CD4-positive, alpha-beta T cell treated with Interleukin-6 for 4 hours (primary cell): Measurements from ENCODE around the gene STOML2.

Experiments used
- DNase-seq: peaks from one replicate; pipeline ENCODE4 v3.0.0-alpha.2; 2020; ENCODE audit warnings: mixed read lengths

STOML2 gene

DNA sequence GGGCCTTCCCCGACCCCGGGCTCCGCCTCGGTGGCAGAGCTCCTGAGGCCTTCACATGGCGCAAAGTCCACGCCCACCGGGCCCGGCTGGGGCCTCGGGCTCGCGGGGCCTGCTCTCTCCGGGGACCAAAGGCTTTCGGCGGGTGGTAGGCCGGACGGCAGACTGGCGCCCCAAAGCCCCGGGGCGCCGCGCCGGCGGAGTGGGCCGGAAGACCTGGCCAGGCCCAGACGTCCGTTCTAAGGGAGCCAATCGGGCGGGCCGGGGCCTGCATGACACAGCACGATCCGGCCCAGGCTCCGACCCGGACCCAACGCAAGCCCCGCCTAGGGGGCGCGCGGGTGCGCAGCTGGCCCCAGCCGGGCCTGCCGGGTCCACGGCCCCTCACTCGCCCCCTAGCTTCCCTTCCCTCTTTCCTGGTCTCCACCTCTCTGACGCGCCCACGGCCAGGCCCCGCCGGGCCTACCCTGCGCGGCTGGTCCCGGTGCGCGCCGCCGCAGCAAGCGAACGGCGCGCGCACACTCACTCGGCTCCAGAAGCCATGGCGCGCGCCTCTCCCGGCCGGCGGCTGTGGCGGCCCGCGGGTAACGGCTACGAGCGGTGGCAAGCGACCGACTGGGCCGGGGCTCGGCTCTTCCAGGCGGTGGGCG, 31.0 kb downstream of the STOML2 start:
- peak; percentile 76 for DNase-seq

DNA sequence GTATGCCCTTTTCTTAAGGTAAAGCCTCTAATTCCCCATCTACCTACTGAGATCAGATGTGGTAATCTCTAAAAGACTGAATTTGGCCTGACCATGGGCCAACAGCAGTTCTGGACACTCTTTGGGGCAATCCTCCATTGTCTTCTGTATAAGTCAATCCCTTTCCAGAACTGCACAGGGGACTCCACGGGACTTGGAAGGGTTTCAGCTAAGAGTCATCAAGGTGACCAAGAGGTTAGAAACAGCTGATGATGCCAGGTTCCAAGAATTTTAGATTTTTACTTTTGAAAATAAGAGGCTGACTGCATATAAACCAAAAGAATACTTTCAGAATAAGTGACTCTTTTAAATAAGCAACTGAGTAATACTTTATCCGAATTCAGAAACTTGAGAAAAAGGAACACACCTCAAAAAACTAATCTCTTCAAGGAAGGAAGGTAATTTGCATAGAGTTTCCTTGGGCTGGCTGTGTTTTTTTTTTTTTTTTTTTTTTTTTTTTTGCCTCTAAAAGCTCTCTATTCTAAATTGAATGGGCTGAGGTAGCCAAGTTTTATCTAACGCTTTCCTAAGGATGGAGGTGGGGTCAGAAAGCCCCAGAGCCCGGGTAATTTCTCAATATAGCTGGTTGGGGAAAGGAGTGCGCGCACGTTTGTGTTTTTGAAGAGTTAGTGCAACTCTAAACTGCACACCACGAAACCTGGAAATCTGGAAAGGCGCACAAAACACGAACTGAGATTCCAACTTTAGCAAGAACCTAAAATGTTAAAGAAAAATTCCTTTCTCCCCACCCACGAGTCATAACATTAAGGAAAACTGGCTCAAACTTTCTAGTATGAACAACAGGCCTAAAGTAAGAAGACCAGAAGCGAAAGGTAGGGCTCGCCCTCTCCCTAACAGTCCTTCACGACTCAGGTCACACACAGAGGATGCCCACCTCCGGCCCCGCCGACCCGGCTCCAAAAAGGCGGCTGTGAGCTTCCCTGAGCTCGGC, 31.8 kb downstream of the STOML2 start:
- DNase-seq, result no peak

DNA sequence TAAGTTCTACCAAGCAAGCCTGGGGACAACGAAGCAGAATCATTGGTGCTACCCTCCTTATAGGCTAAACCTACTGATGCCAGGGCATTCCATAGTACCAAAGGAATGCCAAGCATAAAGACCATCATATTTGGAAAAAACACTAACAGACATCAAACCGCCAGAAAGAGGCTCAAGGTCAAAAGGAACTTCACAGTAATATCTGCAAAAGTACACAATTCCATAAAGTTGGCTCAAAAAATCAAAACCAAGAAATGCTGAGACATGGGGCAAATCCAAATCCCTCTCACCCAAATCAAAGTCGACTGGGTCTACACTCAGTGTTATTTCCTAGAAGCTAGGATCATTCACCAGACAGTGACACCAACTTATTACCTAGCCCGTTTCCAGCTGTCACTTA, 33.9 kb downstream of the STOML2 start:
- no peak for DNase-seq

DNA sequence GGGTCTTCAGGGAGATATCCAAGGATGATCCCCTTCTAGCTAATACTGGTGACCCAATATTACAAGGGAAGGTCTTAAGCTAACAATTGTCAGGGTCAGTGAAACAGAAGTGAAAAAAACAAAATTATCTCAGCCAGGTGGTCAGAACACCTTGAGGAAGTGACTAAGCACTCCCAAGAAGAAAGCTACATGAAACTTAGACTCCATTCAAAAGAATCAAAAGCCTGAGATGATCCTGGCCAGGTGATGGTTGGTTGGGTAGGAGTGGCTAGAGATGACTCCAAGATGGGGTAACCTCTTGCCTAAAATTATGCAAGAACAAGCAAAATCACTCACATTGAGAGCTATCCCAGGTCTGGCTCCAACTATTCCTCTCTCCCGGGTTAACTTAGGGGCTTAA, 35.9 kb downstream of the STOML2 start:
- DNase-seq, result no peak

DNA sequence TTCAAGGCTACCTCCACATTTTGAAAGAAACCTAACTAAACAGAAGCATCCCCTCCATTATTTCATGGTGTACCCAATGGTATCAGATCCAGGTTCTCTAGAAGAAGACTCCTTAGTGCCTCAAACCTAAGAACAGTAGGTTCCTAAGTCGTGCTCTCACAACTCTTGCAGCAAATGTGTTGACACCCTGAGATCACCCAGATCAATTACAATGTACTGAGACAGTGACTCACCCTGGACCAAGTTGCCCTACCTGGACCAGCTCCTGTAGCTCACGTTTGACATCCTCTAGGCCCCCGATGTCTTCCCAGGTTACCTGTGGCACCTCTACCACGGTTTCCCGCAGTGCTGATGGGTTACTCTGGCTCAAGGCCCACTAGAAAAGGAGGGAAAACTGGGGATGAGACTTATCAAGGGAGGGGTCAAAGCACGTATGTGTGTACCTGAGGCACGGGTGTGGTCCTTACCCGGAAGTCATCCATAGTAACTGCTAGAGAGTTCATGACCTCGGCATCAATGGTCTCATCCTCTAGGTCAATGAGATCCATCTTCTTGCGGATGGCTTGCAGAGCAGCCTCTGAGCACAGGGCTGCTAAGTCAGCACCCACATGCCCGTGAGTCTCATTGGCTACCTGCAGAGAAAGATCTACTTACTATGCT, 42.3 kb downstream of the STOML2 start:
- no peak for DNase-seq

DNA sequence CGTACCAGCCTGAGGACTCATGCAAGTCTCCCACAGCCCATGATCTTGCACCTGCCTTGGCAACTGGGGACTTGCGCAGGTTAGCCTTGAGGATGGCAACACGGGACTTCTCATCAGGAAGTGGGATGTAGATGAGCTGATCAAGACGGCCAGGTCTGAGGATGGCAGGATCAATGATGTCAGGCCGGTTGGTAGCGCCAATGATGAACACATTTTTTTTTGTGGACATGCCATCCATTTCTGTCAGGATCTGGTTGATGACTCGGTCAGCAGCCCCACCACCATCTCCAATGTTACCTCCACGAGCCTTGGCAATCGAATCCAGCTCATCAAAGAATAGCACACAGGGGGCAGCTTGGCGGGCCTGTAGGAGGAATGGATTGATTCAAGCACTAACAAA, 43.5 kb downstream of the STOML2 start:
- no peak for DNase-seq

DNA sequence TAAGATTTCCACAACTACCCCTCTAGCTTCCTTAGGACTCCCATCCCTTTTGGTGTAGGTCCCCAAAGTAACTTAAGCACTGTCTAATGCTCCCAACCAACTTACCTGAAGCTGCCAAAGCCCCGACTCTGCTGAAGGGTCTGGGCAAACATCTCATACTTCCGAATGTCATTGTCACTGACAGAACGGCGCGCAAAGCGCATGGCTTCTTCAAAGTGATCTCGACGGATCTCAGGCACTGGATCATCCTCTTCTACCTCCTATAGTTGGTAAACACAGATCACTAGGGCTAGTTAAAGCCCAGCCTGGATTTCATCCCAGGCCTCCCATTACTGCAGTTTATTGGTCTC, 45.7 kb downstream of the STOML2 start:
- DNase-seq, result no peak

DNA sequence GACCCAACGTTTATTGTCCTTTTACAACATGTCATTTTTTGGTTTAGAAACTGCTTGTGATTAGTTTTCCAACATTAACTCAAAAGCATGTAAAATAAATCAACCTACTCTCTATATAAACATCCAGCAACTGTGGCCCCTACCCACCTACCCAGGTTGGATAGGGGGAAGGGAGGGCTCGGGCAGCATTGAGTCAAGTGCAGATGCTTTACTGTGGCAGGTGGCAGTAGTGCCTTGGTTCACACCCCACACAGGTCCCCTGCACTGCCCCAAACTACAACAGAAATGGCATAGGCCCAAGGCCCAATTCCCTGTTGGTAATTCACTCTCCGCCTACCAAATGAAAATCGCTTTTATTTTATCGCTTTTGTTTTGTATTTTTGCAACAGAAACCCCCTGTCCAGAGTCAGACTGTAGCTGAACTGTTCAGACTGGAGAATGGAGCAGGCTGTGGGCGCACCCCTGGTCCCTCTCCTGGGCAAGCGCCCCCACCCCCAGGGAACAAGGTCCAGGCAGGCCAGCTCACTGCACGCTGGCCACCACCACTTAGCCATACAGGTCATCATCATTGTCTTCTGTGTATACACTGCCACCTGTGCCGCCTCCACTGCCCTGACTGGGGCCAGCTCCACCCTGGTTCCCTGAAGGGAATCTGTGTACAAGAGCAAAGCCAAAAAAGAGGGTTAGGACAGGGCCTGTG, 46.2 kb downstream of the STOML2 start:
- no peak for DNase-seq

DNA sequence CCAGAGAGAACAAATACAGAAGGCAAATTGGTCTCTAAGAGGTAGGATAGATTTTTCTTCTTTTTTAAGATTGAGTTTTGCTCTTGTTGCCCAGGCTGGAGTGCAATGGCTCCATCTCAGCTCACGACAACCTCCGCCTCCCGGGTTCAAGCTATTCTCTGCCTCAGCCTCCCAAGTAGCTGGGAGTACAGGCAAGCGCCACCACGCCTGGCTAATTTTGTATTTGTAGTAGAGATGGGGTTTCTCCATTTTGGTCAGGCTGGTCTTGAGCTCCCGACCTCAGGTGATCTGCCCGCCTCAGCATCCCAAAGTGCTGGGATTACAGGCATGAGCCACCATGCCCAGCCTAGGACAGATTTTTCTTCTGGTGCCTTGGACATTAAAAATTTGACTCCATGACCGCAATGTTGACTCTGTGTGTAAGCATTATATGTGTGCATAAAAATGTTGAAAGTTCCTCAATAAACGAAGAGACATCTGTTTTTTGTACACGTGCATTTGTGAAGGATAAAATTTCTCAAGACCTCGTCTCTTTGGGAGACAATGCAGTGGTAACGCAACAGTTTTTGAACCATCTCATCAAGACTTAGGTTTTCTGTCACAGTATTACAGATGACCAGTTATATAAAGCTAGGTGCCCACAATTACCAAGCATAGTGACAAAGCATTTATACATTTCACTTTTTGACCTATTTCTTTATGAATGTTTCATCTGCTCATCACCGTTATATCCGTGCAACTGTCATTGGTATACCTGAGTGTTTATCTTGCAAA, 47.9 kb downstream of the STOML2 start:
- DNase-seq, result no peak

DNA sequence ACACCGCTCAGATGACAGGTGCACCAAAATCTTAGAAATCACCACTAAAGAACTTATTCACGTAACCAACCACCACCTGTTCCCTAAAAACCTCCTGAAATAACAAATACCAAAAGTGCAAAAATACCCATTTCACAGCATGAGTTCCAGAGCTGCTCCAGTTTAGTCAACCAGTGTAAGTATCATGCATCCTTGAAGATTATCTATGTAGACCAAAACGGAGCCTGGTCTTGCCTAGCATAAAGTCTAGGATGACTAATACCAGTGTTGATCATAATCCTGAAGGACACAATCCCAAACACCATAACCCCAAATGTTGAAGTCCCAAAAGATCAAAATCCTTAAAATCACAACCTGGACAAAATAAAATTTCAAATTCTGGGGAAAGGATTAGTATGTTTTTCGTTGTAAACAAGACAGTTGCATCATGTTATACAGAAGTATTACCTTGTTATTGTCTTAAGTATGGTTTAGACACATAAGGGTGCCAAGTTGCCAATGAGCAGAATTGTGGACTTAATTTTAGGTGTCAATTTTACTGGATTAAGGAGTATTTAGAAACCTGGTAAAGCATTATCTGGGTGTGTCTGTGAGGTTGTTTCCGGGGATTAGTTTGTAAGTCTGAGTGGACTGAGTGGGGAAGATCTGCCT, 48.6 kb downstream of the STOML2 start:
- no peak for DNase-seq

DNA sequence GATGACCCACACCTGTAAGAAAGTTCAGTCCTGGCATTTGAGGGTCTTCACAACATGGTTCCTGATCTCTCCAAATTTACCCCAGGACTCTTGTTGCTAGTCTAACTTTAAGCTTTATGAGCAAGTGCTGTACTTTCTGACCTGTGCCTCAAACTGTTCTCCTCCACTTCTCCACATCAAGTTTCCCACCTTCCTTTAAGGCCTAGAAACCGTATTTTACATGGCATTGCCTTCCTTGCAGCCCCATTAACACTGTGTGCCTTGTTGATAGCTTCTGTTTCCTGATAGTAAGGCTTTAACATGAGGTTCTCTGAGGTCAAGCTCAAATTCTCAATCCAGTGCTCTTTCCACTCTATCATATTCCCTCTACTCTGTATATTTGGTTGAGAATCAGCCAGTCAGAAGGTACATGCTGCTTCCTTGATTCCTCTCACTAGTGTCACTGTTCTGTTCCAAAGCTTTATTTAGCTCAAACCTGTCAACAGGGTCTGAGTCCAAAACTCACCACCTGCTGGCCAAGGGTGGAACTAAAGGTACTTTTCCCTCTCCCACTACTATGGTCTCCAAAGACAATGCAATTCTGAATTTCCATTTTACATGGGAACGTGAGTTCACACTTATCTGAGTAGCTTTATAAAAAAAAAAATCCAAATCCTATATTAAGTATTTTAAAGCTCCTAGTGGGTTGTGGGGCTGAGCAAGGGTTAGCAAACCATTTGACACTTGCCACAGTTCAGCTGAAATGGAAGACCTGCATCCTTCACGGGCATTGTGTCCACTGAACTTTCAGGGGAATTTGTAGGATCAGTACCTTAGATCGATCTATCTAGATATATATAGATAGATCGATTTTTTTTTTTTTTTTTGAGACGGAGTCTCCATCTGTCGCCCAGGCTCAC, 51.6 kb downstream of the STOML2 start:
- DNase-seq, result peak; percentile 56
